GM19324 (cell line): ENCODE data around the gene FXN.
"Not testable (repeated sequence)": the region's sequence is repeated elsewhere in the genome, so short reads cannot be mapped to it uniquely, and the experiment has no call there.

ENCODE experiments used
- ATAC-seq: cut with Tn5 transposase; IDR thresholded peaks from one replicate; pipeline ENCODE4 v1.9.1; 2021; ENCODE audit warnings: mild to moderate bottlenecking, moderate library complexity; ENCODE audit not compliant: unreplicated experiment, low FRiP score

Gene FXN

DNA sequence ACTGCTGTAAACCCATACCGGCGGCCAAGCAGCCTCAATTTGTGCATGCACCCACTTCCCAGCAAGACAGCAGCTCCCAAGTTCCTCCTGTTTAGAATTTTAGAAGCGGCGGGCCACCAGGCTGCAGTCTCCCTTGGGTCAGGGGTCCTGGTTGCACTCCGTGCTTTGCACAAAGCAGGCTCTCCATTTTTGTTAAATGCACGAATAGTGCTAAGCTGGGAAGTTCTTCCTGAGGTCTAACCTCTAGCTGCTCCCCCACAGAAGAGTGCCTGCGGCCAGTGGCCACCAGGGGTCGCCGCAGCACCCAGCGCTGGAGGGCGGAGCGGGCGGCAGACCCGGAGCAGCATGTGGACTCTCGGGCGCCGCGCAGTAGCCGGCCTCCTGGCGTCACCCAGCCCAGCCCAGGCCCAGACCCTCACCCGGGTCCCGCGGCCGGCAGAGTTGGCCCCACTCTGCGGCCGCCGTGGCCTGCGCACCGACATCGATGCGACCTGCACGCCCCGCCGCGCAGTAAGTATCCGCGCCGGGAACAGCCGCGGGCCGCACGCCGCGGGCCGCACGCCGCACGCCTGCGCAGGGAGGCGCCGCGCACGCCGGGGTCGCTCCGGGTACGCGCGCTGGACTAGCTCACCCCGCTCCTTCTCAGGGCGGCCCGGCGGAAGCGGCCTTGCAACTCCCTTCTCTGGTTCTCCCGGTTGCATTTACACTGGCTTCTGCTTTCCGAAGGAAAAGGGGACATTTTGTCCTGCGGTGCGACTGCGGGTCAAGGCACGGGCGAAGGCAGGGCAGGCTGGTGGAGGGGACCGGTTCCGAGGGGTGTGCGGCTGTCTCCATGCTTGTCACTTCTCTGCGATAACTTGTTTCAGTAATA, at the start of gene FXN:
FXN (plus strand) TSS at position 315 of the 871 bp plus-strand sequence; CDS start at position 346, 31 bp downstream.
- ATAC-seq = peak; percentile 95

- not testable (repeated sequence) for ATAC-seq
These were observed 48.6 kb upstream of the FXN start for GRCh38 chr9:68986949-68987348.

DNA sequence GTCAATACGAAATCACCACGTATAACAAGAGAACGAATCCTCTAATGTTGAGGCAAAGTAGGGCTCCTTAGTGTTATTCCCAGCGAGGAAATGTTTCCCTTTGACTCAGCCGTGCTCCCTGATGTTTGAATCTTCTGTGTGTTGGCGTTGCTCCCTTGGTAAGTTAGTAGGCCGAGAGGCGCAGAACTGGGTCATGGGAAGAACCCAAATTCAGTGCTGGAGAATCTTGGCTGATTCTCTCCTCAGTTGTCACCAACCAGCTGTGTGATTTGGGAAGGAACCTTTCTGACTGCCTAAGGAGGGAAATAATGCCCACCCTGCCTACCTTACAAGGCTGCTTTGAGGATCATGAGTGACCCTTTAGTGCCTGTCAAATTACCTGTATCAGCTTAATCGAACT, 44.1 kb upstream of the FXN start:
- ATAC-seq = no peak

DNA sequence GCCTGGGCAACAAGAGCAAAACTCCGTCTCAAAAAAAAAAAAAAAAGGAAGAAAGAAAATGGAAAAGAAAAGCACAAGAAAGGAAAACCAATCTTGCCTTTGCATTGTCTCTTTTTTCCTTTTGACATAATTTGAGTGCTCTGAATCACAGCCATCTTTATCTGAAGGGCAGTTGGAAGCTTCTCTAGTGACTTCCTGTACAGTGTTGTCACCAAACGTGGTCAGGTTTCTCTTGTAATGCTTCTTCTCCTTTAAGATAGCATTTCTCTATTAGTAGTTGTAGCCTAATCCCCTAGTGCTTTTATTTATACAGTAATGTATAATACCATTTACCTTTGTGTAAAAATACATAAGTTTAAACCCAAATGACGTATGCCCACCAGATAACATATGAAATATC, 39.8 kb upstream of the FXN start:
- no peak for ATAC-seq

DNA sequence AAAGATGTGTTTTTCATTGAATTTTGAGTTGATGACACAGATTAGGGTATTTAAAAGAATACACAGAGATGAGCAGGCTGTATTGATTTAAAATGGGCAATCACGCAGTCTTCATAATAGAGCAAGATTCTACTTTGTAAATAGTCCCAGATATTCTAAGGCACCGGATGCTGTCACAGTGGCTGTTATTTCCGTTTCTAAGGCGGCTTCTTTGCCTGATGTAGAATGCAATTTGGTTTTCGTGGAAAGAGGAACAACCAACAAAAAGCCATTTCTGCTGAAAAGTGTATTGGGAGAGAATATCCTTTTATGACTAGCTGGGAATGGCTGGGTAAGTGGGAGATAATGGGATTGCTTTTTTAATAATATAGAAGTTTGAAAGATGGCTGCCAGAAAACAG, 39.1 kb upstream of the FXN start:
- no peak for ATAC-seq

GRCh38 chr9:68997666-68998065, 37.9 kb upstream of the FXN start:
- no peak for ATAC-seq

DNA sequence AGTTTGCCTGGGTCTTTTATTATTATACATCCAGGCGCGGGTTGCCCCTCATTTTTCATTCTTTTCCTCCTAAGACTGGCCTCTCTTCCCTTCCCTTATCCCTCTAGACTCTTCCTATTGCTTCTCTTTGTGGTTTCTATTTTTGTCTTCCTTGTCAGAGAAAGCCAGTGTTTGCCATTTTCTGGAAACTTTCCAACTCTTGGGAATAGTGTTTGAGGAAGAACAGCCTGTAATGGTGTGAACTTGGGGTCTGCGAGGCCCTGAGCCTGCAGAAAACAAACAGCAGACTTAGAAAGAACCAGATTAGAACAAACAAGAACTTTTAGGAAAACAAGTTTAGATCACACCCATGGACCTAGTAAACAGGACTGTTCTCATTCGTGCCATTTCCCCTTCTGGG, 37.2 kb upstream of the FXN start:
- ATAC-seq = no peak

DNA sequence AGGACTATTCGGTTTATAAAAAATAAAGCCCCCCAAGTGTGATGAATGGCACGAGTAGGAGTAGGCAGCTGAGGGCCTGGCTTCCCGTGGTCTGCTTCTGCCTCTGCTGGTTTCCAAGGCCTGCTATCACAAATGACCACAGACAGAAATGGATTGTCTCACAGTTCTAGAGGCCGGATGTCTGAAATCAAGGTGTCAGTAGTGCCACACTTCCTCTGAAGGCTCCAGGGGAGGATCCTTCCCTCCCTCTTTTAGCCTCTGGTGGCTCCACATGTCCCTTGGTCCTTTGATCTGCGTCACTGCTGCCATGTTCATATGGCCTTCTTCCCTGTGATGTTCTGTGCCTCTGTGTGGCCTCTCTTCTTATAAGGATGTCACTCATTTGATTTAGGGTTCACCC, 36.7 kb upstream of the FXN start:
- ATAC-seq = no peak

DNA sequence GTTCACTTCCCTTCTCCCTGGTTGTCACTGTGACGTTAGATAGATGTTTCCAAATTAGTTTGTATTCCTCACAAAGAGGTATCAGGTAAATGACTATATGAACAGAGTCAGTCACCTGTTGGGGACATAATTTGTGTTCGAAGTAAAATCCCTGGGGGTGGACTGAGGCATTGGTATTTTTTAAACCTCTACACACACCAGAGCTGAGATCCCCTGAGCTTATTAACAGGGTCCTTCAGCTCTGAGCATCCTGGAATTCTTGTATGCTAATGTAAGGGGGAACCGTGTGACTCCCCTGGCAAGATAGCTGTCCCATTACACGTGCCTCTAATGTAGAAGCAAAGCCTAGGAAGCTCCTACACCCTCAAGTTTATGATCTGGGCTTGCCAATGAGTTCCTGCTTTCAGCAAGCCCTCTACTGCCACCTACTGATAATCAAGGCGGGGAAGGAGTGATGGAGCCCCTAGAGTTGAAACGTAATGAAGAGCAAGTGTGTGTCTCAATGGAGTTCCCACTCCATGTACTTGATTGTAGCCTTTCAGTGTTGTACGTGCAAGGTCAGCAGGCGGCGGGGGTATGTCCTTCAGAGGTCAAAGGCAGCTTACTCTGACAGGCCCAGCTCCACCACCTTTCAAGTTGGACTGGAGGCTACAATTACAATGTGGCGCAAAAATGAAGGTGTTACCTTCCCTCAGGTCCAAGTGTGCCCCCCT, 36.0 kb upstream of the FXN start:
- ATAC-seq = no peak

- ATAC-seq = no peak
These were observed 33.6 kb upstream of the FXN start for GRCh38 chr9:69001921-69002320.

- no peak for ATAC-seq
These were observed 32.5 kb upstream of the FXN start for GRCh38 chr9:69003051-69003450.

DNA sequence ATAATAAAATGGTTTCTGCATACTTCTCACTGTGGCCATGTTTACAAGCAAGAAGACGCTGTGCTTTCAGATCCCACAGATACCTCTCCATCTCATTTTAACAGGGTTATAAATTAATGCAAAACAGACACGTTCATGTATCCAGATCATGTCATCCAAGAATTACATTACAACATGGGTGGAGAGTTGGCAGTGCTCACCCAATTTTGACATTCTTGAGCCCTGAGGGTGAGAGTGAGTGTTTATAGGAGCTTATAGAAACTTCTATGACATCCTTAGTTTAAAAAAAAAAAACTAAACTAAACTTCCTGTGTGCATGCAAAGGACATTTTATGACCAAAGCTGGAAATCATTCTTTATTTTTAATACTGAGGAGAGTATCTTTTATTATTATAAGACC, 30.7 kb upstream of the FXN start:
- ATAC-seq = no peak

- ATAC-seq = no peak
These were observed 25.8 kb upstream of the FXN start for GRCh38 chr9:69009708-69010107.

GRCh38 chr9:69012696-69013381, 22.7 kb upstream of the FXN start:
- no peak for ATAC-seq

GRCh38 chr9:69013382-69013727, 22.2 kb upstream of the FXN start:
- no peak for ATAC-seq

DNA sequence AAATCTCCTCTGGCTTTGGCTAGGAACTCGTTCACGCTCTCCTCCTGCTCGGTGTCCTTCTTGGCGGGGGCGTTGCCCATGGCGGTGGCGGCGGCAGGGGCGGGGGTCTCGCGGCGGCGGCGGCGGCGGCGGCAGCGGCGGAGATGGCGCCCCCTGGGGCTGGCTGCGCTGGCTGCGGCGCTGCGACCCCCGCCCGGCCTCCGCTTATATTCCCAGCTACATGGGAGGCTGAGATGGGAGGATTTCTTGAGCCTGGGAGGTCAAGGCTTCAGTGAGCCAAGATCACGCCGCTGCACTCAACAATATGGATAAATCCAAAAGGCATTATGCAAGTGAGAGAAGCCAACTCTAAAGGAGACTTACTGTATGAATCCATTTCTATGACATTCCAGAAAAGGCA, 21.5 kb upstream of the FXN start, which contains the start of gene PRKACG:
PRKACG (minus strand) TSS at position 101 of the 400 bp plus-strand sequence; CDS start at position 80, 21 bp downstream.
- no peak for ATAC-seq

GRCh38 chr9:69016191-69017096, 19.1 kb upstream of the FXN start:
- ATAC-seq = no peak

- no peak for ATAC-seq
These were observed 16.8 kb upstream of the FXN start for GRCh38 chr9:69018737-69019136.

- ATAC-seq = no peak
These were observed 15.7 kb upstream of the FXN start for GRCh38 chr9:69019808-69020207.
